ENCODE data around the gene LONP1. TPM values are rescaled to one million over a fixed set of nuclear protein-coding genes. Genes with fewer than 3 reads are reported as not detected.

Gene LONP1
- total RNA-seq, 1 experiment from 2014 or later = 113 TPM

DNA sequence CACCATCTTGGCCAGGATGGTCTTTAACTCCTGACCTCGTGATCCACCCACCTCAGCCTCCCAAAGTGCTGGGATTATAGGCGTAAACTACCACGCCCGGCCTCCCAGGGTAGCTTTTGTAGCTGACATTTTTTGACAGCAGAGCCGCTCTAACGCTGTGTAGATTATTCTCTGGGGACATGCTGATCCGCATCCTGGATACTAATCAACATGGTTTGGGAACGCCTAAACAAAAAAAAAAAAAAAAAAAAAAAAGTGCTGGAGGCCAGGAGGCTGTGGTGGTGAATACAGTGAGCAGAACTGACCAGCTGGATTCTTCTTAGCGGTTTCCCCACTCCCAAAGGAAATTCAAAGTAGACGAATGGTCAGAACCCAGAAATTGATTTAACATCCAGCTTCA lies 5.1 kb downstream of the LONP1 start:
- Histone ChIP-seq H2BK20ac (ENCODE audit: low read depth, low read length, poor library complexity, severe bottlenecking) (no peak overlapping the region), H4K20me1 (ENCODE audit: control insufficient read depth, insufficient read depth, insufficient read length) (no peaks in the 10 kb centered on the region)
- H3K27me3 Mint-ChIP-seq (ENCODE audit: low read depth) = no peaks in the 10 kb centered on the region

More for the DNA sequence above, 5.1 kb downstream of the LONP1 start:
- H3K79me2 ChIP-seq (ENCODE audit: insufficient read depth, low read length) = peaks cover 31% of the 10 kb centered on the region
- H3K23me2 ChIP-seq (ENCODE audit: insufficient read length, low read depth, low read length, poor library complexity, severe bottlenecking) = peaks cover 12% of the 10 kb centered on the region
- no peak overlapping the region for H3K4ac ChIP-seq (ENCODE audit: low read depth, low read length)
- no peak overlapping the region for H2AFZ ChIP-seq (ENCODE audit: low read length)
- WGBS (ENCODE audit: extremely low coverage, insufficient read length, low lambda C conversion rate) = no CpG with 5 or more reads among the region's 10 CpGs
- peaks cover 16 to 18% of the 10 kb centered on the region in 2 experiments for H3K4me1 Mint-ChIP-seq
- H4K5ac ChIP-seq (ENCODE audit: insufficient read length, low read depth, low read length) = no peak overlapping the region
- H3K4me3 Mint-ChIP-seq = no peak overlapping the region
- no peak overlapping the region for H4K8ac ChIP-seq (replicated peaks; ENCODE audit: insufficient read length, low read depth, low read length)
- no peaks in the 10 kb centered on the region for H3K4me1 ChIP-seq (ENCODE audit: insufficient read depth, low read length)
- H2BK12ac ChIP-seq (ENCODE audit: insufficient read length, low read depth, low read length) = no peak overlapping the region
- H3K27ac ChIP-seq (ENCODE audit: insufficient read length, low read depth, low read length) = no peak overlapping the region
- no peak overlapping the region for H2AK5ac ChIP-seq (ENCODE audit: insufficient read length, low read length)
- no peak overlapping the region for H3K56ac ChIP-seq (ENCODE audit: insufficient read length, low read depth, low read length)
- peaks cover 4% of the 10 kb centered on the region for H3K79me1 ChIP-seq (ENCODE audit: insufficient read depth, low read depth, low read length, poor library complexity, severe bottlenecking)
- no peak overlapping the region for H3K23ac ChIP-seq (ENCODE audit: insufficient read length, low read depth, low read length)
- H3K9me3 ChIP-seq (ENCODE audit: control insufficient read depth, low read depth, low read length) = no peaks in the 10 kb centered on the region
- no peak overlapping the region for H4K91ac ChIP-seq (ENCODE audit: insufficient read length, low read depth, low read length)
- H3K4me2 ChIP-seq (ENCODE audit: insufficient read depth, insufficient read length, low read length) = no peak overlapping the region
- H3K27me3 ChIP-seq (ENCODE audit: insufficient read depth, low read length) = no peaks in the 10 kb centered on the region
- peaks cover 35 to 67% (median 56%) of the 10 kb centered on the region in 3 experiments for H3K36me3 Mint-ChIP-seq (ENCODE audit: insufficient read depth in 1 of 3, low read depth in 3 of 3)
- H2BK120ac ChIP-seq (ENCODE audit: low read depth, low read length, poor library complexity, severe bottlenecking) = no peak overlapping the region
- no peak overlapping the region for H2BK5ac ChIP-seq (ENCODE audit: insufficient read length, low read length)
- TF ChIP-seq, protein P1, sequence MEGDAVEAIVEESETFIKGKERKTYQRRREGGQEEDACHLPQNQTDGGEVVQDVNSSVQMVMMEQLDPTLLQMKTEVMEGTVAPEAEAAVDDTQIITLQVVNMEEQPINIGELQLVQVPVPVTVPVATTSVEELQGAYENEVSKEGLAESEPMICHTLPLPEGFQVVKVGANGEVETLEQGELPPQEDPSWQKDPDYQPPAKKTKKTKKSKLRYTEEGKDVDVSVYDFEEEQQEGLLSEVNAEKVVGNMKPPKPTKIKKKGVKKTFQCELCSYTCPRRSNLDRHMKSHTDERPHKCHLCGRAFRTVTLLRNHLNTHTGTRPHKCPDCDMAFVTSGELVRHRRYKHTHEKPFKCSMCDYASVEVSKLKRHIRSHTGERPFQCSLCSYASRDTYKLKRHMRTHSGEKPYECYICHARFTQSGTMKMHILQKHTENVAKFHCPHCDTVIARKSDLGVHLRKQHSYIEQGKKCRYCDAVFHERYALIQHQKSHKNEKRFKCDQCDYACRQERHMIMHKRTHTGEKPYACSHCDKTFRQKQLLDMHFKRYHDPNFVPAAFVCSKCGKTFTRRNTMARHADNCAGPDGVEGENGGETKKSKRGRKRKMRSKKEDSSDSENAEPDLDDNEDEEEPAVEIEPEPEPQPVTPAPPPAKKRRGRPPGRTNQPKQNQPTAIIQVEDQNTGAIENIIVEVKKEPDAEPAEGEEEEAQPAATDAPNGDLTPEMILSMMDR (conservative IDR thresholded peaks at IDR 0.05) = no peak
- H3K27ac Mint-ChIP-seq = no peak overlapping the region
- no peaks in the 10 kb centered on the region; a peak in 1 of 5 replicates for H3K9me3 Mint-ChIP-seq
- H3K9ac ChIP-seq (ENCODE audit: extremely low read depth, insufficient read length, low read length) = no peak overlapping the region
- H2BK15ac ChIP-seq (ENCODE audit: low read depth, low read length) = no peak overlapping the region
- H3T11ph ChIP-seq (ENCODE audit: low read length) = no peak overlapping the region
- DNase-seq = no peak
- H3K18ac ChIP-seq (ENCODE audit: insufficient read length, low read depth, low read length) = no peak overlapping the region
- no peak overlapping the region for H3K14ac ChIP-seq (ENCODE audit: insufficient read depth, low read length)
